ENCODE results near the gene CLC.
"Not testable (repeated sequence)": the region's sequence is repeated elsewhere in the genome, so short reads cannot be mapped to it uniquely, and the experiment has no call there.

CLC gene

DNA sequence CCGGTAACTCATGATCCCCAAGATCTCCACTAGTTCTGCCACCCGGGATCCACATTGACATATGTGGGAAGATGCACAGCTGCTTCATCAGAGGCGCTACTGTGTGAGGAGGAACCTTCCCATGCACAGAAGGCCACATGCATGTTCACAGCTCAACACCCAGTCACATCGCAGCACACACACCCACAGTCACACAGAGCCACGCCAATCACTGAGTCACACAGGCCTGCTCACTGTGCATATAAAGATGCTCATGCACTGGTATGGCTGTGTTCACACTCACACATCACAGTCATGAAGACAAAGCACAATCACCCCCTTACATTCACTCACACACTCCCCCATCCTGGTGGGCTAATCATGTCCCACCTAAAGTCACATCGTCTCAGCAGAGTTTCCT, 9.8 kb downstream of the CLC start:
- DNase-seq (ENCODE audit: low spot score), result no peak

DNA sequence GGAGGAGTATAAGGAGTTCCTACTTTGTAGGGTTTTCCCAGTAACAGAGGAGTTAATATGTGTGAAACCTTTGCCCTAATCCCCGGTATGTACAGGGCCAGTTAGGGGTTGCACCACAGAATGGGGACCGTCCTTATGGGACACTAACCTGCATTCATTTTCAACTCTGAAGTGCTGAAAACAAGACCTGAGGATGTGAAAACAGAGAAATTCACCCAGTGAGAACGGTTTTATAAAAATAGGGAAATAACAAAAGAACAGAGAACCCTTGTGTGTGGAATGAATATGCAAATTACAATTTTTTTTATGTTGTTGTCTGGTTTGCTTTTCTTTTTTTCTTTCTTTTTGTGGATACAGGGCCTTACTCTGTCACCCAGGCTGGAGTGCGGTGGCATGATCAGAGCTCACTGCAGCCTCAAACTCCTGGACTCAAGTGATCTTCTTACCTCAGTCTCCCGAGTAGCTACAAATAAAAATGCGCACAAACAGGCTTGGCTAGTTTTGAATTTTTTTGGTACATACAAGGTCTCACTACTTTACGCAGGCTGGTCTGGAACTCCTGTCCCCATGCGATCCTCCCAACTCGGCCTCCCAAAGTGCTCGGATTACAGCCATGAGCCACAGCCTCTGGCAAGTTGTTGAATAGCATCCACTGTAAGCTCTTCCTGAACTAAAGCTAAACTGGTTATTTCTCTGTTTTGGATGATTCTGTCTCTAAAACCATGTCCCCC, 10.6 kb downstream of the CLC start:
- no peak for DNase-seq (ENCODE audit: low spot score)

DNA sequence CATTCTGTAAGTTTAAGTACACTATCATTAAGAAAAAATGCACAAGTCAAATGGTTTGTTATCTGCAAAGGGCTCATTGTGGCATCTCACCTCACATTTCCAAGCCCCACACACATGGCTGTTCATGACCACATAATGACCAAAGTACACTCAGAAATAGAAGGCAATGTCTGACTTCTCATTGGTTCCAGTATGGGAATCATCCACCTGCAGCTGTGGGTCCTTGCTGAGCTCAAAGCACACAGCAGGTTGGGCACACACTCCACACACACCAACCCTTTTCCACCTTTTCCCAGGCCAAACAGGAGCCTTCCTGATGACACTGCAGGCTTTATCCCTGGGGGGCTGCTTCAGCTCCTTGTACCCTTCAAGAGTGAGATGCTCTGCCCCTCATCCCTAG, 11.8 kb downstream of the CLC start:
- no peak for DNase-seq (ENCODE audit: low spot score)

DNA sequence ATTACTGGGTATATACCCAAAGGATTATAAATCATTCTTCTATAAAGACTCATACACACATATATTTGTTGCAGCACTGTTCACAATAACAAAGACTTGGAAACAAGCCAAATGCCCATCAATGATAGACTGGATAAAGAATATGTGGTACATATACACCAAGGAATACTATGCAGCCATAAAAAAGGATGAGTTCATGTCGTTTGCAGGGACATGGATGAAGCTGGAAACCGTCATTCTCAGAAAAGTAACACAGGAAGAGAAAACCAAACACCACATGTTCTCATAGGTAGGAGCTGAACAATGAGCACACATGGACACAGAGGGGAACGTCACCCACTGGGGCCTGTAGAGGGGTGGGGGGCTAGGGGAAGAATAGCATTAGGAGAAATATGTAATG, 17.7 kb downstream of the CLC start:
- DNase-seq (ENCODE audit: low spot score), result not testable (repeated sequence)

DNA sequence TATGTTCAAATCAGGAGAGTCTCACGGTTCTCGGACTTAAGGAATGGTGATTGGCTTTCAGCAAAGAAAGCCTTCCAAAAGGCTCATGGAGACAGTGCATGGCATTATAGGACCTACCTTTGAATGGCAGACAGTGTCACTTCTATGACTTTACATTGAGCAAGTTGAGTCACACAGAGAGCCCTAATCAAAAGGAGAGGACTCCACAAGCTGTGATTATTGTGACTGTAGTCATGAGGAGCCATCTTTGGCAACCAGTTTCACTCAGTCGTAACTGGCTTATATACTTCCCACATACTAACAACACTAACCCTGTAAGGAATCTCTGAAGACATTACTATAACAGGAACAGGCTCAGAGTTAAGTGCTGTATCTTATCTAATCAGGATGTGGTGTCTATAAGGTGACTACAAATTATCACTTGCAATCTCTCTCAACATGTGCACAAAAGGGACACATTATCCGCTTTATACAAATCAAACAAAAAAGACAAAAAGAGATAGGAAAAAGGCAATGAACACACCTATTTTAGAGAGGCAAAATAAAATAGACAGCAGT, 27.4 kb downstream of the CLC start:
- no peak for DNase-seq (ENCODE audit: low spot score)

DNA sequence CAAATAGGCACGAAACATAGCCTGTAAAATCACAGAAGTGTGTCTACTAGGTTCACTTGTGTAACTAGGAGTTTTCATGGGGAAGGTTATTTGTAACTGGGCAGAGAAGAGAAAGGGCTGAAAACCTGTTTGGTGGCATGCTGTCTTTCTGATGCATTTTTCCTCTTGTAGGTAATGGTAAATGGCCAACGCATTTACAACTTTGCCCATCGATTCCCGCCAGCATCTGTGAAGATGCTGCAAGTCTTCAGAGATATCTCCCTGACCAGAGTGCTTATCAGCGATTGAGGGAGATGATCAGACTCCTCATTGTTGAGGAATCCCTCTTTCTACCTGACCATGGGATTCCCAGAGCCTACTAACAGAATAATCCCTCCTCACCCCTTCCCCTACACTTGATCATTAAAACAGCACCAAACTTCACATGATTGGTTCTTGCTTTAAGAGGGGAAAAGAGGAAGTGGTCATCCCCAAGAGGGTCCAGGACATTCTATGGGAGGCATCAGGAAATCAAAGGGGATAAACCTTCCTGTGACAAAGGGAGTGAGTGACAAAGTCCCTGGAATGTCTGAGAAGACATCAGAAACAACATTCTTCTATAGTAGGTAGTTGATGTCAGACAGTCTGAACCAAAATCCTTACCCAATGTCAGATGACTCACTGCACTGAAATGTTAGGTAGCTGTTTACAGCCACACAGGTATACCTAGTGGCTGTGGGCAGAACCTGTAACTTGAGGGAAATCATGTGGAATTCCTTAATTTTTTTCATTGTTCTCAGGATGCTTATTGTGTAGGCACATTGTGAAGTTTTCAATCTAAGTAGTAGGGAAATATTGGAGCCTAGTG, 28.6 kb downstream of the CLC start:
- no peak for DNase-seq (ENCODE audit: low spot score)

DNA sequence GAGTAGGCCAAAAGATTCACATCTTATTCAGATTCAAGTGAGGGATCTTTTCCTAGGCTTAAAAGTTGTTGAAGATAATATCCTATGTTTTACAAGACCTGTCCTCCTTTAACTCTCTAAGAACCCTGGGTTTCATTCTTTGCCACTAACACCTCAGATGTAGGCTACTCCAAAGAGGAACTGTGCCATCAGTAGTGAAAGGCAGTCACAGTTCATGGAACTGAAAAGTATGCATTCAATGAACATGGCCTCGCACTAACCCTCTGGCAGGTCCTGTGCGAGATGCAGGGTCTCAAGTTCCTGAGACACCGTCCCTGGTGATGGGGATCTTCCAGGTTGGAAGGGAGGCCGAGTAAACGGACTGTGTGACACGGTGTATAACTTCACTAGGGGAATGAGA, 29.2 kb downstream of the CLC start:
- no peak for DNase-seq (ENCODE audit: low spot score)

DNA sequence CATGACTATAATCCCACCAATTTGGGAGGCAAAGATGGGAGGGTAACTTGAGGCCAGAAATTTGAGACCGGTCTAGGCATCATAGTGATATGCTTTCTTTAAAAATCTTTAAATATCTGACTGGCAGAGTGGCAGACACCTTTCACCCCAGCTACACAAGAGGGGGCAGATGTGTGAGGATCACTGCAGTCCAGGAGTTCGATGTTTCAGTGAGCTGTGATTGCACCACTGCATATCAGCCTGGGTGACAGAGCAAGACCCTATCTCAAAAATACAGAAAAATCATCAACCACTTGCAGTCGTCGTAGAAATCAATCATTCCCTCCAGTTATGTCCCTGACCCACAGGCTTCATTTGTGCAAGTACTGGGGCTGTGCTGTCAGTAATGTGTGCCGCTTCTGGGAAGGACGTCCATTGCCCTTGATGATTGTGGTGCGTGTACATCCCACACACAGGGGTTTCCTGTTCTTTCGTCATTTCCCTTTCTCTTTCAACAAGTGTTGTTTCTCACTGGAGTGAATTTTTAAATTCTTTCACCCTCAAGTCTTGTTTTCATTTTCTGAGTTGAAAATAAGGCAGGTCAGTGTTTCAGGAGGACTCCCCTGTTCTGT, 32.1 kb downstream of the CLC start:
- no peak for DNase-seq (ENCODE audit: low spot score)

DNA sequence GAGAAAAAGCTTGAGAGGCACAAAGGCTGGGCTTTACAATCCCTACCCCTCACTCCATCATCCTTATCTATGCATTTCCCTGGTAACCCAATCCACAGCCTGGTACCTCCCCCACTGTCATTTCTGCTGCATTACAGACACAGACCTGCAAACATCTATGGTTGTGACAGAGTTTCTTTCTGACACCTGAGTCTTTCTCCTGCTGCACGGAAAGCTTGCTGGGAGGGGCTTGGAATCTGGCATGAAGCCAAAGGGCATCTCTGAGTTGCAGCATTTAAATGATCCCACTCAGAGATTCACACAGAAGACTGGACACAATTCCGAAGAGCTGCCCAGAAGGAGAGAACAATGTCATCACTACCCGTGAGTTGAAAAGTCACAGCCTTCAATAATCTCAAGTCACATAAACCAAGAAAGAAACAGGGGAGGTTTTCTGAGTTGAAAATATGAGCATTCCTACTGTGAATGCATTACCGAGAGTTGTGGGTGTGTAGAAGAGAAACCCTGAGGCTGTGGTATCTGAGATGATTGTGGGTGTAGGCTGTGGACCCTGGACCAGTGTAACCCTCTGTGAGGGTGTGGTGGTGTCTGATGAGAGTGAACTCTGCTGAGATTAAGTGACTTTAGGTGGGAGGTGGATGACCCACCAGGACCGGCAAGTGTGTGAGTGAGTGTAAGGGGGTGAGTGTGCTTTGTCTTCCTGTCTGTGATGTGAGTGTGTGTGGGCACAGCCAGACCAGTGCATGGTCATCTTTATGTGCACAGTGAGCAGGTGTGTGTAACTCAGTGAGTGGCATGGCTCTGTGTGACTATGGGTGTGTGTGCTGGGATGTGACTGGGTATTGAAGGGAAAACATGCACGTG, 33.4 kb downstream of the CLC start, which contains the start of gene LGALS14:
Gene LGALS14, plus strand, starts transcription at position 301 of the 864 bp plus-strand sequence. Its CDS starts 48 bp downstream, at position 349.
- no peak for DNase-seq (ENCODE audit: low spot score)

DNA sequence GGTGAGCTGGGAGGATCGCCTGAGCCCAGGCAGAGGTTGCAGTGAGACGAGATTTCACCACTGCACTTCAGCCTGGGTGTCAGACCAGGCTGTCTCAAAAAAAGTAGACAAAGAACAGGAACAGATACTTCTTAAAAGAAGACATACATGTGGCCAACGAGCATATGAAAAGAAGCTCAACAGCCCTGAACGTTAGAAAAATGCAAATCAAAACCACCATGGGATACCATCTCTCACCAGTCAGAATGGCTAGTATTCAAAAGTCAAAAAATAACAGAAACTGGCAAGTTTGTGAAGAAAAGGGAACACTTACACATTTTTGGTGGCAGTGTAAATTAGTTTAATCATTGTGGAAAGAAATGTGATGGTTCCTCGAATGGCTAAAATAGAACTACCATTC, 36.5 kb downstream of the CLC start:
- no peak for DNase-seq (ENCODE audit: low spot score)

DNA sequence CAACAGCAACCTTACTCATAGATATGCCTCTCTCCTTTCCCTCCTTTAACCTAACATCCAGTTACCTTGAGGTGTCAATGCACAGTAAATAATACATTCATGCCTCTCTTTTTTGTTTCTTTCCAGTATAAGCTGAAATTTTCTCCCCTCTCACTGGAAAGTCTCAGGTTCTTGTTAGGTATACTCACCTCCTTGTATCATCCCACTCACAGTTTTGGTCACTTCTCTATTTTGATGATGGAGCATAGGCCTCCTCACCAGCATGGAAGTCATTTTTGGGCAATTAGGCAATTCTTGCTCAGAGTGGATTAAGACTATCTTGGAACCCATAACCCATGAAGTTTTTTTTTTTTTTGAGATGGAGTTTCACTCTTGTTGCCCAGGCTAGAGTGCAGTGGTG, 39.3 kb downstream of the CLC start:
- DNase-seq (ENCODE audit: low spot score), result no peak

DNA sequence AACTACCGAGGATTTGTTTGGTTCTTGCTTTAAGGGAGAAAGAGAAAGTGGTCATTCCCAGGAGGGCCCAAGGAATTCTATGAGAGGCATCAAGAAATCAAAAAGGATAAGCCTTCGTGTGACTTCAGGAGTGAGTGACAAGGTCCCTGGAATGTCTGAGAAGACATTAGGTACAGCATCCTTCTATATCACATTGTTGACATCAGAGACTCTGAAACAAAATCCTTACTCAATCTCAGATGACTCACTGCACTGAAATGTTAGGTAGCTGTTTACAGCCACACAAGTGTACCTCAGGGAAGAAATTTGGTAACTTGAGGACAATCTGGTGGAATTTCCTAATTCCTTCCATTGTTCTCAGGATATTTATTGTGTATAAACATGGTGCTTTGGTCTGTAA, 41.4 kb downstream of the CLC start:
- no peak for DNase-seq (ENCODE audit: low spot score)

DNA sequence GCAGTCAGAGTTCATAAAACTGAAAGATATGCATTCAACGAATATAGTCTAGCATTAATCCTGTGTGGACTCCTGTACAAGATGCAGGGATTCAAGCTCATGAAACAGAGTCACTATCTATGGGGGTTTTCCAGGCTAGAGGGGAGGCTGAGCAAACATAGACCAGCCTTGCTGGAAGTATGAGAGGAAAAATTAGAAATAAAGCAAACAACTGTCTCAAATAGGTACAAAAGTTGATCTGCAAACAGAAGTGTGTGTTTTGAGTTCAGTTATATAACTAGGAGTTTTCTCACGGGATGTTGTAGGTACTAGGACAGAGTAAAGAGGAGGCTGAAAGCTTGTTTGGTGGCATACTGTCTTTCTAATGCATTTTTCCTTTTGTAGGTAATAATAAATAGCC, 42.1 kb downstream of the CLC start:
- DNase-seq (ENCODE audit: low spot score), result no peak

DNA sequence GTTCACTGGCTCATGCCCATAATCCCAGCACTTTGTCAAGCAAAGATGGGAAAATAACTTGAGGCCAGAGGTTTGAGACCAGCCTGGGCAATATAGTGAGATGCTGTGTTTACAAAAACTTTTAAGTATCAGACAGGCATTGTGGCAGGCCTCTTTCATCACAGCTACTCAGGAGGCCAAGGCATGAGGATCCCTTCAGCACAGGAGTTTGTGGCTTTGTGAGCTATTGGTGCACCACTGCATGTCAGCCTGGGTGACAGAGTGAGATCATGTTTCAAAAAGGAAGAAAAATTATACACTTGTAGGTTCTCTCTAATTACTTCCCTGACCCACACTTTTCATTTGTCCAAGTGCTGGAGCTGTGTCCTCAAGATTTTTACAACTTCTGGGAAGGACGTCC, 45.0 kb downstream of the CLC start:
- DNase-seq (ENCODE audit: low spot score), result no peak

DNA sequence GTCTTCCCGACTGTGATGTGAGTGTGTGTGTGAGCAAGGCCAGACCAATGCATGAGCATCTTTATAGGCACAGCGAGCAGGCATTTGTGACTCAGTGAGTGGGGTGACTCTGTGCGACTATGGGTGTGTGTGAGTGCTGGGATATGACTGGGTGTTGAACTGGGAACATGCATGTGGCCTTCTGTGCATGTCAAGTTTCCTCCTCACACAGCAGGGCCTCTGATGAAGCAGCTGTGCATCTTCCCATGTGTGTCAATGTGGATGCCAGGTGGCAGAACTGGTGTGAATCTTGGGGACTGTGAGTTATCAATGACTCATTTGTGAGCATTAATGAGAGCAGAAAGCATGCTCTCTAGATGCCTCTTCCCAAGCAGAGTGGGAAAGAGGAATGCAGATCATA, 45.7 kb downstream of the CLC start:
- DNase-seq (ENCODE audit: low spot score), result no peak

DNA sequence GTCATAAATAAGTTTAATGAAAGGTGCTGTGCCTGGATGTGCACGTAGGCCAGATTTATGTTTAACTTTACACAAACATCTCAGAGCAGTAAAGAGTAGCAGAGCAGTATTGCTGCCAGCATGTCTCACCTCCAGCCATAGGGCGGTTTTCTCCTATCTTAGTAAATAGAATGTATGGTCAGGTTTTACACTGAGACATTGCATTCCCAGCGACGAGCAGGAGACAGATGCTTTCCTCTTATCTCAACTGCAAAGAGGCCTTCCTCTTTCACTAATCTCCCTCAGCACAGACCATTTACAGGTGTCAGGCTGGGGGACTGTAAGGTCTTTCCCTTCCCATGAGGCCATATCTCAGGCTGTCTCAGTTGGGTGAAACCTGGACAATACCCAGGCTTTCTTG, 49.2 kb downstream of the CLC start:
- DNase-seq (ENCODE audit: low spot score), result not testable (repeated sequence)

DNA sequence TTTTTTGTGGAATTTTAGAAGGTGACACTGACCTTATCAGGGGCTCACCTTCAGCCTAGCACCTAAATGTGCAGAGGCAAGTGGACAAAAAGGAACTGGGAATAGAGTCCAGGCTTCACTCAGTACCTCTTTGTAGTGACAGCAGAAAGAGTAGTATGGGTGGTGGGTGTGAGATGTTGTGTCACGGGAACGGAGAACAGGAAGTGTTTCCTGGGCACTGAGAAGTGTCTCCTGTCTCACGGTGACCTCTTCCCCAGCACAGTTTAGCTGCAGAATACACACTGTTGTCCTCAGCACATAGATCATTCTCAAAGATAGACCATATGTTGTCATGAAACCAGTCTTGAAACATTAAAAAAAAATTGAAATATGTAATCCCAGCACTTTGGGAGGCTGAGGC, 51.1 kb downstream of the CLC start:
- no peak for DNase-seq (ENCODE audit: low spot score)

DNA sequence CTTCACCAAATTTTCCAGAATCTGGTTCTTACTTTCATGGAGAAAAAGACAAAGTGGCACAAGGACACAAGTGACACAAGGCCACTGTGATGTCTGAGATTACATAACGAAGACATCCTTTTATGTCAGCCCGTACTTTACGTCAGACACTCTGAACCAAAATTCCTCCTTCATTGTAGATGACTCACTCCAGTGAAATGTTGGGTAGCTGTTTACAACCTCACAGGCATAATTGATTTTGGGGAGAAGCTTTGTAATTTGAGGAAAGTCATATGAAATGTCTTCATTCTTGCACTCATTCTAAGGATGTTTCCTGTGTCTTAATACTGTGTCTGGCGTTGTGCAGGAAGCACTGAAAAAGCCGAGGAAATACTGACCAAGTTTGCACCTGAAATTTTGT, 53.6 kb downstream of the CLC start:
- no peak for DNase-seq (ENCODE audit: low spot score)

DNA sequence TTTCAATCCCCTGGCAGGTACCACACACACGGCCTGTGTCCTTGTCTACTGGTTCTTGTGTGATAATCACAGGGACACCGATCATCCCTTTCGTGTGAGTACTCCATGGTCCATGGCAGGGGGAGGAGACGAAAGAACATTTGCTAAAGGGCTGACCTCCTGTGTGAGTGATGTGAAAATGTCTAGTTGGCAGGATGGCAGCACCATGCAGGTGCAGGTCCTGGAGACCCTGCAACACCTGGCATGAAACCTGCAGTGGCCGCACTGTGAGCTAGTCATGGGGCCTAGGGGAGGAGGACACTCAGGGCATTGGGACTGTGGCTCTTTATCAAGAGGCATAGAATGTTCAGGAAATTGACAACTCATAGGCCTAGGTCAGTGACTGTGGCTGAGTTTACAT, 56.4 kb downstream of the CLC start:
- no peak for DNase-seq (ENCODE audit: low spot score)

Data from cerebellar cortex (tissue), 1 donor.